Natural killer cell (primary cell): ENCODE results near the gene SV2C. TPM values are rescaled to one million over a fixed set of nuclear protein-coding genes. Genes with fewer than 3 reads are reported as not detected.

Experiments used
- ATAC-seq, 3 donors: fragments of 150-1000 bp in 2 of 3; fragments of 200-7000 bp in 1 of 3; cut with Tn5 transposase; 1 replicate in 1 of 3; 2 replicates in 2 of 3; pipeline ENCODE4 v1.10.0; 2021; ENCODE audit warnings: mild to moderate bottlenecking in 2 of 3, moderate library complexity in 2 of 3
- DNase-seq, 2 donors: peaks; one replicate each; pipeline versions ENCODE4 v3.0.0 to v3.0.0-alpha.2; 2013 to 2021; ENCODE audit warnings: mixed read lengths in 1 of 2
- H3K27ac ChIP-seq: one replicate; pipeline ENCODE4 v1.5.1; 2013; ENCODE audit warnings: mild to moderate bottlenecking, low read length
- H3K27me3 ChIP-seq: one replicate; pipeline ENCODE4 v1.6.1; 2013; ENCODE audit warnings: low read length; ENCODE audit not compliant: control insufficient read depth, insufficient read depth
- H3K36me3 ChIP-seq: one replicate; pipeline ENCODE4 v1.6.1; 2013; ENCODE audit warnings: low read length; ENCODE audit not compliant: control insufficient read depth, insufficient read depth
- H3K4me1 ChIP-seq: one replicate; pipeline ENCODE4 v1.6.1; 2013; ENCODE audit warnings: low read length; ENCODE audit not compliant: control insufficient read depth, insufficient read depth
- H3K4me3 ChIP-seq: one replicate; pipeline ENCODE4 v1.5.1; 2013; ENCODE audit warnings: low read length
- H3K9me3 ChIP-seq: one replicate; pipeline ENCODE4 v1.6.1; 2013; ENCODE audit warnings: low read length; ENCODE audit not compliant: control insufficient read depth, insufficient read depth
- H3K27ac Mint-ChIP-seq, 2 donors: one replicate each; pipeline ENCODE4 v1.8.0; 2022; ENCODE audit warnings: mild to moderate bottlenecking in 2 of 2, mixed read lengths in 2 of 2, moderate library complexity in 1 of 2
- H3K27me3 Mint-ChIP-seq, 2 donors: one replicate each; pipeline ENCODE4 v1.8.0; 2022; ENCODE audit warnings: low read depth in 2 of 2, mixed read lengths in 2 of 2
- H3K36me3 Mint-ChIP-seq: one replicate; pipeline ENCODE4 v1.8.0; 2022; ENCODE audit warnings: mixed read lengths
- H3K4me1 Mint-ChIP-seq, 2 donors: one replicate each; pipeline ENCODE4 v1.8.0; 2022; ENCODE audit warnings: mixed read lengths in 2 of 2
- H3K4me3 Mint-ChIP-seq: one replicate; pipeline ENCODE4 v1.8.0; 2022; ENCODE audit warnings: mild to moderate bottlenecking, moderate library complexity, mixed read lengths
- H3K9me3 Mint-ChIP-seq, 2 donors: one replicate each; pipeline ENCODE4 v1.8.0; 2022; ENCODE audit warnings: mixed read lengths in 2 of 2
- WGBS: methylation state at CpG from one replicate; pipeline ENCODE4 v1.1.7; 2013; ENCODE audit warnings: missing lambda C conversion rate; ENCODE audit not compliant: insufficient coverage; 5-methylcytosine and 5-hydroxymethylcytosine counted together
- intact Hi-C: fragments of 100-400 bp; cut with micrococcal nuclease; formaldehyde crosslinking; loops from one replicate; pipeline ENCODE4 v1.14.2; 2022
- total RNA-seq, 4 donors: library from RNA; stranded (reverse); fragments of 120-200 nt in 1 of 4; gene quantifications; one replicate each; pipeline versions ENCODE4 v1.2.3 to v1.2.4, GENCODE V29; 2013 to 2022
- TF ChIP-seq, protein P1 (sequence below): fragments of 200-600 bp; IDR thresholded peaks from one replicate; pipeline ENCODE4 v1.8.0; 2022; ENCODE audit warnings: antibody characterized with exemption

The SV2C gene
- total RNA-seq, 3 donors from 2014 or later (not counting 1 experiment from before 2014, with no cell fraction given), result not detected

DNA sequence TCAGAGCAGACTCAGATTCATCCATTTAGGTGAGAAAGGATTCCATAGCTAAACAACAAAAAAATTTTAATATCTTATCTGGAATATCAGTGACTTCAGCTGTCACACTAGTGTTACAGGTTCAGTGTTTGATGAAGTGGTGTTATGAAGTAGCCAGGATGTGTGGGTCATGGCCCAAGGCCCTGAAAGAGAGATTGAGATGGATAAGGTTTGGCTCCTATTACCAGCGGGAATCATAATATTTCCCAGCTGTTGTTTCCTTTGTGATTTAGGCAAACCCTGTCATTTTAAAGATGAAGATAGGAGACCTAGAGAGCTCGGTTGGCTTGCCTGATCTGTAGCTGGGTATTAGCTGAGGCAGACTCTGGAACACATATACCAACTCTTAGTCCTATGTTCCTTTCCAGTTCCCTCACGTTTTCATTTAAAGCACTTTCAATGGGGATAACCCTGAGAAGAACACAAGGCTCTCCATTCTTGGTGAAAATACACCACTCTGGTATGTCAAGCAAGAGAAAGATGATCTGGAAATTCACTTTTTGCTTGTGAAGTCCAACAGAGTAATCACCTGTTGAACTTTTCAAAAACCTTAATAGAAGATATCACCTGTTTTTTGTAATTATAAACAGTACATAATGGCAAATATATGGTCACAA is 54.8 kb downstream of the SV2C start:
- intact Hi-C loops, result no loop called here
- H3K27ac Mint-ChIP-seq, result no peak overlapping the region
- no peaks in the 10 kb centered on the region for H3K9me3 Mint-ChIP-seq
- no peaks in the 10 kb centered on the region for H3K9me3 ChIP-seq
- DNase-seq (no peak), ATAC-seq (no peak)
- H3K4me3 Mint-ChIP-seq, result no peak overlapping the region
- H3K27me3 Mint-ChIP-seq, result peaks cover 19 to 37% of the 10 kb centered on the region in 2 donors
- TF ChIP-seq, protein P1, sequence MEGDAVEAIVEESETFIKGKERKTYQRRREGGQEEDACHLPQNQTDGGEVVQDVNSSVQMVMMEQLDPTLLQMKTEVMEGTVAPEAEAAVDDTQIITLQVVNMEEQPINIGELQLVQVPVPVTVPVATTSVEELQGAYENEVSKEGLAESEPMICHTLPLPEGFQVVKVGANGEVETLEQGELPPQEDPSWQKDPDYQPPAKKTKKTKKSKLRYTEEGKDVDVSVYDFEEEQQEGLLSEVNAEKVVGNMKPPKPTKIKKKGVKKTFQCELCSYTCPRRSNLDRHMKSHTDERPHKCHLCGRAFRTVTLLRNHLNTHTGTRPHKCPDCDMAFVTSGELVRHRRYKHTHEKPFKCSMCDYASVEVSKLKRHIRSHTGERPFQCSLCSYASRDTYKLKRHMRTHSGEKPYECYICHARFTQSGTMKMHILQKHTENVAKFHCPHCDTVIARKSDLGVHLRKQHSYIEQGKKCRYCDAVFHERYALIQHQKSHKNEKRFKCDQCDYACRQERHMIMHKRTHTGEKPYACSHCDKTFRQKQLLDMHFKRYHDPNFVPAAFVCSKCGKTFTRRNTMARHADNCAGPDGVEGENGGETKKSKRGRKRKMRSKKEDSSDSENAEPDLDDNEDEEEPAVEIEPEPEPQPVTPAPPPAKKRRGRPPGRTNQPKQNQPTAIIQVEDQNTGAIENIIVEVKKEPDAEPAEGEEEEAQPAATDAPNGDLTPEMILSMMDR, result no peak
- peaks cover 6% of the 10 kb centered on the region for H3K27me3 ChIP-seq
- H3K36me3 Mint-ChIP-seq, result no peaks in the 10 kb centered on the region
- H3K4me1 ChIP-seq, result no peaks in the 10 kb centered on the region
- no peak overlapping the region for H3K27ac ChIP-seq
- 79% methylated on average over 3 of the region's 3 CpGs for WGBS
- no peak overlapping the region for H3K4me3 ChIP-seq
- no peaks in the 10 kb centered on the region for H3K4me1 Mint-ChIP-seq
- no peaks in the 10 kb centered on the region for H3K36me3 ChIP-seq

- WGBS, result 90% methylated on average over 1 of the region's 3 CpGs
- TF ChIP-seq, protein P1, result no peak
- Mint-ChIP-seq H3K36me3 (no peaks in the 10 kb centered on the region), H3K27me3 (no peaks in the 10 kb centered on the region), H3K27ac (no peak overlapping the region), H3K4me3 (no peak overlapping the region), H3K4me1 (no peaks in the 10 kb centered on the region), H3K9me3 (no peaks in the 10 kb centered on the region)
- DNase-seq, result no peak
- no peaks in the 10 kb centered on the region for H3K9me3 ChIP-seq
- H3K27me3 ChIP-seq, result peaks cover 3% of the 10 kb centered on the region
- H3K27ac ChIP-seq, result no peak overlapping the region
- no peaks in the 10 kb centered on the region for H3K4me1 ChIP-seq
- H3K36me3 ChIP-seq, result no peaks in the 10 kb centered on the region
- intact Hi-C loops, result no loop called here
- no peak overlapping the region for H3K4me3 ChIP-seq
- no peak for ATAC-seq
Observed at GRCh38 chr5:76143884-76144283, 60.7 kb downstream of the SV2C start.

- no peaks in the 10 kb centered on the region for H3K9me3 ChIP-seq
- Mint-ChIP-seq H3K4me1 (no peaks in the 10 kb centered on the region), H3K36me3 (no peaks in the 10 kb centered on the region), H3K27ac (no peak overlapping the region), H3K4me3 (no peak overlapping the region), H3K9me3 (no peaks in the 10 kb centered on the region), H3K27me3 (no peaks in the 10 kb centered on the region)
- H3K36me3 ChIP-seq, result no peaks in the 10 kb centered on the region
- no peak for DNase-seq
- intact Hi-C loops, result no loop called here
- no peak for ATAC-seq
- no peak overlapping the region for H3K27ac ChIP-seq
- H3K4me3 ChIP-seq, result no peak overlapping the region
- WGBS, result no CpG with 5 or more reads among the region's 1 CpG
- TF ChIP-seq, protein P1, result no peak
- H3K27me3 ChIP-seq, result peaks cover 3% of the 10 kb centered on the region
- no peaks in the 10 kb centered on the region for H3K4me1 ChIP-seq
Observed at GRCh38 chr5:76144513-76145274, 61.5 kb downstream of the SV2C start.
